Fibroblast of pulmonary artery (primary cell): ENCODE data around the gene KIAA1217.

ENCODE experiments used
- DNase-seq: peaks from one replicate; pipeline ENCODE4 v3.0.0-alpha.2; 2010; ENCODE audit warnings: low read depth
- H3K4me3 ChIP-seq: replicated peaks from 2 replicates; pipeline ENCODE4 v1.5.1; 2011; ENCODE audit warnings: low read depth, mild to moderate bottlenecking, control low read depth, low read length, moderate library complexity
- TF ChIP-seq, protein P1 (sequence below): IDR thresholded peaks from 2 replicates; pipeline ENCODE4 v1.5.1; 2011; ENCODE audit warnings: mild to moderate bottlenecking, control low read depth, low read length, inconsistent platforms; ENCODE audit errors: missing control alignments

The KIAA1217 gene

DNA sequence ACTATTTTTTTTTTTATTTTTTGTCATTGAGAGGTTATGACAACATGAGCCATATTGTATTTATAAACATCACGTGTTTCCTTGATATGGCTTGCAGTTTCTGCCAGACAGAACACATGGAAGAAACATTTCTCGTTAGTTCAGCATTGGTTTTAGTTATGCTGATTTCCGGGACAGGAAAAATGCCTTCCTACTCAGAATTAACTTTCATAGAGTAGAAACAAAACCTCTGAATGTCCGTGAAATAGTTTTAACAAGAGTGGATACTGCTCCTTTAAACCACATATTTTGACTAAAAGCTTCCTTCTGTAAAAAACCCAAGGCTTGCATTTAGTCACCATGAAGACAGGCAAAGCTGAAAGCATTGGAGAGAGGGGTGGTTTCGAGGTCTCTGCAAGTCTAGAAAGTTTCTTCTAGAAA lies 240.4 kb downstream of the KIAA1217 start:
- DNase-seq = peak; percentile 54
- peak overlapping the region; percentile 40 for H3K4me3 ChIP-seq
- TF ChIP-seq, protein P1, sequence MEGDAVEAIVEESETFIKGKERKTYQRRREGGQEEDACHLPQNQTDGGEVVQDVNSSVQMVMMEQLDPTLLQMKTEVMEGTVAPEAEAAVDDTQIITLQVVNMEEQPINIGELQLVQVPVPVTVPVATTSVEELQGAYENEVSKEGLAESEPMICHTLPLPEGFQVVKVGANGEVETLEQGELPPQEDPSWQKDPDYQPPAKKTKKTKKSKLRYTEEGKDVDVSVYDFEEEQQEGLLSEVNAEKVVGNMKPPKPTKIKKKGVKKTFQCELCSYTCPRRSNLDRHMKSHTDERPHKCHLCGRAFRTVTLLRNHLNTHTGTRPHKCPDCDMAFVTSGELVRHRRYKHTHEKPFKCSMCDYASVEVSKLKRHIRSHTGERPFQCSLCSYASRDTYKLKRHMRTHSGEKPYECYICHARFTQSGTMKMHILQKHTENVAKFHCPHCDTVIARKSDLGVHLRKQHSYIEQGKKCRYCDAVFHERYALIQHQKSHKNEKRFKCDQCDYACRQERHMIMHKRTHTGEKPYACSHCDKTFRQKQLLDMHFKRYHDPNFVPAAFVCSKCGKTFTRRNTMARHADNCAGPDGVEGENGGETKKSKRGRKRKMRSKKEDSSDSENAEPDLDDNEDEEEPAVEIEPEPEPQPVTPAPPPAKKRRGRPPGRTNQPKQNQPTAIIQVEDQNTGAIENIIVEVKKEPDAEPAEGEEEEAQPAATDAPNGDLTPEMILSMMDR = no peak

DNA sequence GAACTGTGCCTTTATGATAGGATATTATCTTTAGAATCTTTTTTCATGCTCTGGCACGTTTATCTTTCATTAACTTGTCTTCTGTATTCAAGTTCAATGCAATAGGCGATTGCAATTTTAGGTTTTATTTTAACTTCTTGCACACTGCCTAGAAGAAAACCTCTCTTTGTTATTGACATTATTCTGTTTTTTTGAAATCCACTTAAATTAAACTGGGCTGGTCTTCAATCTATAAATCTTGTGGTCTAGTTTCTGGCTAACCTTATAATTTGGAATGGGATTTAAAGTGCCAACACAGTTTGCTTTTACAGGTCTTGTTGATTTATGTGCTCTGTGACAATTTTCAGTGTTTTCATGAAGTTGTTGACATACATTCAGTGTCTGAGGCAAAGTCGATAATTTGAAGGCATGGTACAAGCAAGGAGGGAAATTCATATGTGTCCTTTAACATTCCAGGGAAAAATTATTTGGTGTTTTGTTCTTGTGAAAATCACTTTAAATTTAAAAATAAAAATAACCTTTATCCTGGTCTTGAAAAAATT lies 240.9 kb downstream of the KIAA1217 start:
- DNase-seq = no peak
- TF ChIP-seq, protein P1 = no peak
- H3K4me3 ChIP-seq = peak overlapping the region; percentile 40

DNA sequence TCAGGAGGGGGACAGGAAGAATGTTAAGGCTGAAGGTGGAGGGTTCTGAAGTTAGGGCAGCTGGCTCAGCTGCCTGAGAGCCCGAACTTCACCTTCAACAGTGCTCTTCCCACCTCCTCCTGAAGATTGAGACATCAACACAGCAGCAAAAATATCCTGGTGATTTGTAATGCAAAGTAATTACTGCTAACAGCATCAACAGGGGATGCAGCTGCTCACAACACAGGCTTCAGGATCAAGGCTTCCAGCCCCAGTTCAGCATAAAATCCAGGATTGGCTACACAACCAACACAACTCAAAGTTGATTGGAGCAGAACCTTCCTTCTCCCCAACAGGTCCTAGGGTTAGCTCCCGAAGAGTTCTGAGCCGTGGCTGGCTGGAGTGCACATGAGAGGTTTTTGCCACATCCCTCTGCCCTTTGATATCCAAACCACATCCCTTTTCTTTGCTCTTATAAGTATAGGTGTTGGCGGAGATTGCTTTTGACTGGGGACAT lies 242.4 kb downstream of the KIAA1217 start:
- no peak overlapping the region for H3K4me3 ChIP-seq
- DNase-seq = no peak
- TF ChIP-seq, protein P1 = no peak

DNA sequence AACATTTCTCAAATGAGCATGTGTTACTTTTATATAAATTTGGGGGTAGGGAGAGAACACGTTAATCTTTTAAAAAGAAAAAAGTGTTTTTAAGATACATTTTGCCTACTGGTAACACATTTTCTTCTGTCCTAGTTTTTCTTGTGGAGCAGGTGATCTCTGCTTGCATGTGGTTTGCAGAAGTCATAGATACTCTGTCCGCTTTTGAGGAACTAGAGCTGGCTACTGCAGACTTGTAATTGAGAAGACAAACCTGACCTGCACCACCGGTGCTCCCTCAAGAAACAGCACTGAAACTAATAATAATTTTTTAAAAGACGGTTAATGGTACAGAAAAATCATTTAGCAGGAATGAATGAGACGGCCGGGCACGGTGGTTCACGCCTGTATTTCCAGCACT lies 243.1 kb downstream of the KIAA1217 start:
- H3K4me3 ChIP-seq = no peak overlapping the region
- TF ChIP-seq, protein P1 = no peak
- DNase-seq = no peak

DNA sequence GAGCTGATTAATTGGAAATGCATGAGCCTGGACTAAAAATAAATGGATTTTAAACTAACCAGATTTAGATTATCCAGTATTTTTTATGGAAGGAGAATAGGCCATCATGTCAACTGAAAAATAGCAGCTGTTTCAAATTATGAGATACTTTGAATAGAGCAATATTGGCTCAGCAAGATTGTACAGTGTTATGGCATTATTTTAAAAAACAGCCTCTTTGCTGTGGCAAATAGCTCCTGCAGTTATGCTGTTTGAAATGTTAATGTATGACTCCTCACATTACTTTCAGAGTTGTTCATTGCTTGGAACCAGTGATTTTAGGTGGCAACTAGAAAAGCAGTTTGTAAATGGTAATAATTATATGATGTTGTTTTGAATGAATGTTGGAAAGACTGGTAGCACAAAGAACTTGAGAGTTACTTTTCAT lies 244.5 kb downstream of the KIAA1217 start:
- no peak for DNase-seq
- TF ChIP-seq, protein P1 = no peak
- no peak overlapping the region for H3K4me3 ChIP-seq

DNA sequence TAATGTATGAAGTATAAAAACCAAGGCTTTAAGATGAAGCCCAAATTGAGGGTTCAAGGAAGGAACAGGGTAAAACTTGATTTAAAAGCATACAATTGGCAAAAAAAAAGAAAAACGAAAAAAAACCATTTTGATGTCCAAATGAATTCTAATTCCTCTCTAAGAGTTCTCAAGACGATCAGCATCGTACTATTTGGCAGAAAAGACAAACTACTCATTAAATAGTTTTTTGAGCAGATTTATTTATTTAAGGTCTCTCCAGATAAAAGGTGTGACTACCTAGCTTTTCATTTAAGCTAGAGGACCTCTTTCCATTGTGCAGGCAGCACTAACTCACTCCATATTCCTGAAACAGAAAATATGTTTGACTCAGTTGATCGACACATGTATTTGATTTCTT lies 245.0 kb downstream of the KIAA1217 start:
- no peak for DNase-seq
- TF ChIP-seq, protein P1 = no peak
- no peak overlapping the region for H3K4me3 ChIP-seq

DNA sequence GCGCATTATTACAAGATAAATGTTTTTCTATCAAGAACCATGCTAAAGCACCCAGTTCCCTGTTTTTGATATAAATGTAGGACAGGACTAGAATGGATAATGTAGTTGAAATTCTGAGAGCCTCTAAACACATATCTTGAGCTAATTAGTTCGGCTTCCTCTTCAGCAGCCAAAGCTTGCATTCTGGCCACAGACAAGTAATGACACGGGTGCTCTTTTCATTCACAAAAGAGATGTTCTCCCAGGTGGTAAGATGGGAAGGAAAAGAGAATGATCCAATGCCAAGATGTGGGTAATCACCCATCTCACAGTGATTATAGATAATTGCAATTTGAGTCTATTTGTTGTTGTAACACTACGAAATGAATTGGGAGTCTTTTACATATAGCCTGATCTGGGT lies 246.5 kb downstream of the KIAA1217 start:
- no peak overlapping the region for H3K4me3 ChIP-seq
- no peak for DNase-seq
- TF ChIP-seq, protein P1 = no peak
